A549 (cell line): ENCODE data around the gene HRC.

Experiments used
- EHMT2 ChIP-seq: fragments of 200-600 bp; sonication (generic); IDR thresholded peaks from 2 replicates; pipeline ENCODE4 v1.6.1; 2016; ENCODE audit warnings: antibody characterized with exemption, low read depth, mild to moderate bottlenecking, moderate library complexity
- KDM1A ChIP-seq: fragments of 200-600 bp; sonication (generic); IDR thresholded peaks from 2 replicates; pipeline ENCODE4 v1.6.1; 2016; ENCODE audit warnings: low read depth, mild to moderate bottlenecking
- MYC ChIP-seq: IDR thresholded peaks from 2 replicates; pipeline ENCODE4 v1.6.1; 2012; ENCODE audit warnings: mild to moderate bottlenecking, inconsistent platforms, low read length, improper control_type of control experiment, borderline replicate concordance
- TF ChIP-seq, protein P1 (sequence below): IDR thresholded peaks from 2 replicates; pipeline ENCODE4 v1.6.1; 2012

DNA sequence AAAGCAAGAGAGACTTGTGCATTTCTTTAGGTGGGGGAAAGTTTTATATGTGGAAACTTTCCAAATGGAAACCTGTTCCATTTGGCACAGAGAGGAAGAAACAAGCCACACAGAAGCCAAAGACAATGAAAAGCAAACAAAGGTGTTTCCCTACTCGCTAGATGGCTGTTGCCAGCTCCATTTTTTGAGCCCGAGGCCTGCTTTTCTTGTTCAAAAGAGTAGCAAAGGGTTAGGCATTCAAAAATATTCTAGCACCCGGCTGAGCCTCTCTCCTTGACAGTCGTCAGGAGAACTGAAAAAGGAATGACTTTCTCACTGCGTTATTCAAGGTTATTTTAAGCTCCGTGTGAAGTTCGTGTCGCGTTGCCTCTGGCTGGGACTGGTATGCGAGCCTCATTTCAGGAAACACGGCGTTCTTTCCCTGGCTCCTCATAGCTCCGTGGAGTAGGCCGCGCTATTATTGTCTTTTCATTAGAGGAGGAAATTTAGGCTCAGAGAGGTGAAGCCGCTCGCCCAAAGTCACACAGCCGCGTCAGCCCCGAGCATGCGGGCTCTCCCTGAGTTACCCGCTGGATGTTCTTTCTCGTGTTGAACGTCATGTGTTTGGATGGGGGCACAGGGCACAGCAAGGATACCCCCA is 10.0 kb upstream of the HRC start:
- TF ChIP-seq, protein P1, sequence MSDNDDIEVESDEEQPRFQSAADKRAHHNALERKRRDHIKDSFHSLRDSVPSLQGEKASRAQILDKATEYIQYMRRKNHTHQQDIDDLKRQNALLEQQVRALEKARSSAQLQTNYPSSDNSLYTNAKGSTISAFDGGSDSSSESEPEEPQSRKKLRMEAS, result no peak
- TF ChIP-seq EHMT2, result no peak
- no peak for TF ChIP-seq MYC
- TF ChIP-seq KDM1A, result no peak
